Kidney epithelial cell (primary cell): ENCODE results near the gene MED29. TPM values are rescaled to one million over a fixed set of nuclear protein-coding genes. Genes with fewer than 3 reads are reported as not detected.

Source experiments
- DNase-seq: peaks from one replicate; pipeline ENCODE4 v3.0.0-alpha.2; 2010; ENCODE audit warnings: low read depth
- H3K27me3 ChIP-seq: 2 replicates; pipeline ENCODE4 v1.6.0; 2011; ENCODE audit warnings: low read length; ENCODE audit not compliant: control insufficient read depth, insufficient read depth
- H3K36me3 ChIP-seq: 2 replicates; pipeline ENCODE4 v1.5.1; 2011; ENCODE audit warnings: low read length; ENCODE audit not compliant: control insufficient read depth, insufficient read depth
- H3K4me3 ChIP-seq: 2 replicates; pipeline ENCODE4 v1.5.1; 2011; ENCODE audit warnings: low read depth, mild to moderate bottlenecking, control low read depth, low read length
- total RNA-seq: library from RNA; depleted of rRNA; stranded (reverse); fragments of >200 nt; gene quantifications from 2 replicates; pipeline ENCODE4 v1.2.3, GENCODE V29; 2015
- TF ChIP-seq, protein P1 (sequence below): IDR thresholded peaks from 2 replicates; pipeline ENCODE4 v1.5.1; 2011; ENCODE audit warnings: mild to moderate bottlenecking, moderate library complexity, low read length, control low read depth, inconsistent platforms; ENCODE audit not compliant: insufficient read depth, poor library complexity, severe bottlenecking

MED29 gene
- total RNA-seq, 1 donor from 2014 or later = 22.8 TPM

DNA sequence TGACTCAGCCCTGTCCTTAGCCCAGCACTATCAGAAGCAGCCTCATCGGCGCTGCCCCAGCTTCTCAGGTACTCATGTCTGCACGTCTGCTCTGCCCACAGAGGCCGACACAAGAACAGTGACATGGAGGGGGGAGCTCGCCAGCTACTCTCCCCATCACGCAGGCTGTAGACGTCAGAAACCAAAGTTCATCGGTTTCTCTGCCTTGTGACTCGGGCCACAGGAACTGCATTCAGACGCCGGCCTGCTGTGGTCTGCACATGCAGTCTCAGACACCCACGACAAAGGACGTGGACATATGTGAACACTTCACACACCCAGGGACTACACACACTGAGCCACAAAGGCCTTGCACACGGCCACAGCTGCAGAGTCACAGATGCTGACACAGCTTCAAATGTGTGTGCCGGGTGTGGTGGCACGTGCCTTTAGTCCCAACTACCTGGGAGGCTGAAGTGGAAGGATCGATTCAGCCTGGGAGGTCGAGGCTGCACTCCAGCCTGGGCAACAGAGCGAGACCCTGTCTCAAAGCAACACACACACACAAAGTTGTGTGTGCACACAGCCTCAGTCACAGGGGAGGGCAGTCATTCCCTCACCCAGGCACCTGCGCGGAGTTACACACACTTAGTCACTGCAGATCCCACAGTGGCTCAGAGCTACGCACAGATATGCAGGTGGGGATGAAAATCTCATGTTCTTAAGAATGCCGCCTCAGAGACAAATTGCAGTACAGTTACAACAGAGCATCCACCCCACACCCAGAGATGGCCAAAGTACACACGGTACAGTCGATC, 10.6 kb downstream of the MED29 start:
- H3K4me3 ChIP-seq = no peak overlapping the region
- TF ChIP-seq, protein P1, sequence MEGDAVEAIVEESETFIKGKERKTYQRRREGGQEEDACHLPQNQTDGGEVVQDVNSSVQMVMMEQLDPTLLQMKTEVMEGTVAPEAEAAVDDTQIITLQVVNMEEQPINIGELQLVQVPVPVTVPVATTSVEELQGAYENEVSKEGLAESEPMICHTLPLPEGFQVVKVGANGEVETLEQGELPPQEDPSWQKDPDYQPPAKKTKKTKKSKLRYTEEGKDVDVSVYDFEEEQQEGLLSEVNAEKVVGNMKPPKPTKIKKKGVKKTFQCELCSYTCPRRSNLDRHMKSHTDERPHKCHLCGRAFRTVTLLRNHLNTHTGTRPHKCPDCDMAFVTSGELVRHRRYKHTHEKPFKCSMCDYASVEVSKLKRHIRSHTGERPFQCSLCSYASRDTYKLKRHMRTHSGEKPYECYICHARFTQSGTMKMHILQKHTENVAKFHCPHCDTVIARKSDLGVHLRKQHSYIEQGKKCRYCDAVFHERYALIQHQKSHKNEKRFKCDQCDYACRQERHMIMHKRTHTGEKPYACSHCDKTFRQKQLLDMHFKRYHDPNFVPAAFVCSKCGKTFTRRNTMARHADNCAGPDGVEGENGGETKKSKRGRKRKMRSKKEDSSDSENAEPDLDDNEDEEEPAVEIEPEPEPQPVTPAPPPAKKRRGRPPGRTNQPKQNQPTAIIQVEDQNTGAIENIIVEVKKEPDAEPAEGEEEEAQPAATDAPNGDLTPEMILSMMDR = no peak
- no peaks in the 10 kb centered on the region for H3K27me3 ChIP-seq
- no peaks in the 10 kb centered on the region for H3K36me3 ChIP-seq
- peak; percentile 81 for DNase-seq

DNA sequence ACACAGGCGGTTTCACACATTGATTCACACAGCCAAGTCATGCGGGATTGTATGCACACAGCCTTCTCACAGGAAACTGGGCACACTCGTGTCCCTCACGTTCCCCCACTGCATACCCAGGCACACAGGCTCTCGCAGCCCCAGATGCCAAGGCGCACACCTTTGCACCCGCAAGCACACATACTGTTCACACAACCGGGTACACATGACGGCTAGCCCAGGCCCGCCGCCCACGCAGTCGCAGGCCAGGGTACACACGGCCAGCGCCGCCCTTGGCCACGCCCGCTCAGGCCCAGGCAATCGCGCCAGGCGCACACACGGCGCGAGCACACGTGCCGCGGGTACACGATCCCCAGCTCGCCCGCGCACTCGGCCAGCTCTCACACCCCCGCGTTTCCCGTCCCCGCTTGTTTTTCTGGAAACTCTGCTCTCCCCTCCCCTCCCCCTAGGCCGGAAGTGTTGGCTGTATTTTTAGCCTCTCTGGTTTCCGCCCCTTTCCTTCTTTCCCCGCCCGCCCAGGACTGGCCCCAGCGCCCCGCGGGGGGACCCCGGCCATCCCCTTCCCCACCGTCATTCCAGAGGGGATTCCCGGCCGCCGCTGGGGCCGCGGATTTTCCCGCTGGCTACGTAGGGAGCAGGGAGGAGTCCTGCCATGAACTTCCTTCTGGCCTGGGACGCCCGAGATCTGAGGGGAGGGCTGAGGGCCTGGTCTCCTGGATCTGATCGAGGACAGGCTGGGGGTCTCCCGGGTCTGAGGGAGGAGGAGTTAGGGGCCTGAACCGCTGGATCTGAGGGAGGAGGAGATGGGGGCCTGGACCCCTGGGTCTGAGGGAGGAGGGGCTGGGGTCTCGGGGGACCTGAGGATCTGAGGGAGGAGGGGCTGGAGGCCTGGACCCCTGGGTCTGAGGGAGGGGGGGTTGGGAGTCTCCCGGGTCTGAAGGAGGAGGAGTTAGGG, 11.4 kb downstream of the MED29 start:
- H3K4me3 ChIP-seq = peak overlapping the region; percentile 15
- H3K27me3 ChIP-seq = no peaks in the 10 kb centered on the region
- TF ChIP-seq, protein P1 = no peak
- no peak for DNase-seq
- no peaks in the 10 kb centered on the region for H3K36me3 ChIP-seq

DNA sequence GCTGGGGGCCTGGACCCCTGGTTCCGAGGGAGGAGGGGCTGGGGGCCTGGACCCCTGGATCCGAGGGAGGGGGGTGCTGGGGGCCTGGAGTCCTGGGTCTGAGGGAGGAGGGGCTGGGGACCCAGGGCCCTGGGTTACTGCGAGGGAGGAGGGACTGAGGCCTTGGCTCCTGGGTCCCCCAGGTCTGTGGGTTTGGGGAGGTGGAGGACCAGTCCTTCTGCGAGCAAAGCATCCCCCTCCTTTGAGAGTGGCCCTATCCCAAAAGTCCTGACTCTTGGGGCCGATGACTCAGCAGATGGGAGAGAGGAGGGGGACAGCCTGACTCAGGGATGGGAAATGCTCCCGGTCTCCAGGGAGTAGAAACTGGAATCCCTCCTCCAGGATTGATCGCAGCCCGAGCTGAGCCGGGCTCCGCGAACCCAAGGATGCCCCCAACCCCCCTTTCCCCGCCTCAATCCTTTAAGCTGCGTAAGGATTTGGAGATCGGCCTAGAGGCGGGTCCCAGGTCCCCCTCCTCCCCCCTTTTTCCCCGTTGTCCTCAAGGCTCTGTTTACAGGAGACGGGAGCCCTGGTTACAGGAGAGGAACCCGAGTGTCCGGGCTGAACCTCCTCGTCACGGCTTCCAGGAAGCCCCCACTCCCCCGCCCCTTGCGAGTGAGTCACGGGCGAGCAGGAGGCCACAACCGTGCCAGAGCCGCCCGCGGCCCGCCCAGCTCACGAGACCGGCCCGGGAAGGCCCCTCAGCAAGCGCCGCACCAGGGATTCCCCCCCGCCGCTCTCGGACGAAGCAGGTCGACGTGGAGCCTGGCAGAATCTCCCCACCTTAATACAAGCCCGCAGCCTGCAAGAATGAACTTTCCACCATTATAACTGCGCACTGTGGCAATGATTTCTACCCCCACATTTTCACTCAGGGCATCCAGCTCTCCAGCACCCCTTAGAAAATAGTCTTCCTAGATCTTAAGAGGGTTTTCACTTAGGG, 12.4 kb downstream of the MED29 start:
- TF ChIP-seq, protein P1 = no peak
- peak; percentile 90 for DNase-seq
- Histone ChIP-seq H3K27me3 (no peaks in the 10 kb centered on the region), H3K4me3 (peak overlapping the region; percentile 16), H3K36me3 (peaks cover 1% of the 10 kb centered on the region)

DNA sequence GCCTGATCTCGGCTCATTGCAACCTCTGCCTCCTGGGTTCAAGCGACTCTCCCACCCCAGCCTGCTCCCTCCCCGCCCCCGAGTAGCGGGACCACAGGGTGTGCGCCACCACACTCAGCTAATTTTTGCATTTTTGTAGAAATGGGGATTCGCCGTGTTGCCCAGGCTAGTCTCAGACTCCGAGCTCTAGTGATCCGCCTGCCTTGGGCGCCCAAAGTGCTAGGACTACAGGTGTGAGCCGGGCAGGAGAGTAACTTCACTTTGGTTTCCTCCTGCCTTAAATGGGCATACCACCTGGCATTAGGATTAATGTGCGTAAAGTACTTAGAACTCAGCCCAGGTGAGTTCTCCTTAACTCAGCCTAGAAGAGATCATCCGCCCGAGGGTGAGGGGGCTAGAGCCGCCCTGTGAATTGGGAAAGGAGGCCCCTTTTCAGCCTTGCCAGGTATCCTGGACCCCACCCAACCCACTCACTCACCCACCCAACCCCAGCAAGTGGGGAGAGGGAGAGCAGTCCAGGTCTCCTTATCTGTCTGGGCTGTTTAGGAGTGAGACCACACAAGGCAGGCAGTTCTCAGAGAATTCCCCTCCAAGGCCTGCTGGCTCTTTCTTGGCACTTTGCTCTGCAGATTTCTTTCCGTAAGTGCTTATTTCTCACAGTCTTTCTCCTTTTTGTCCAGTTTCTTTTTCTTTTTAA, 14.2 kb downstream of the MED29 start:
- DNase-seq = no peak
- Histone ChIP-seq H3K27me3 (no peaks in the 10 kb centered on the region), H3K4me3 (no peak overlapping the region), H3K36me3 (peaks cover 1% of the 10 kb centered on the region)
- TF ChIP-seq, protein P1 = no peak
